A673 (cell line): Measurements from ENCODE around the gene ARHGAP30. TPM values are rescaled to one million over a fixed set of nuclear protein-coding genes. Genes with fewer than 3 reads are reported as not detected.

ENCODE experiments used
- BruUV-seq: library from RNA; stranded (reverse); fragments of 400-500 nt; replicated peaks from 2 replicates; lab custom pipeline; 2021; lab: Mats Ljungman, UMichigan
- CTCF ChIA-PET: fragments of 300-600 bp; sonication (Branson Sonifier 250); formaldehyde crosslinking; loops from one replicate; lab custom pipeline; 2022; ENCODE audit warnings: antibody characterized with exemption; lab: Charles Lee
- POLR2A ChIA-PET: fragments of 300-600 bp; sonication (Branson Sonifier 250); formaldehyde crosslinking; loops from one replicate; lab custom pipeline; 2022; ENCODE audit warnings: antibody characterized with exemption; ENCODE audit not compliant: low non-redundant PET; lab: Charles Lee
- DNase-seq: peaks from one replicate; pipeline ENCODE4 v3.0.0-alpha.2; 2015; ENCODE audit warnings: low spot score
- H3K27ac ChIP-seq: fragments of 200-600 bp; sonication (generic); 2 replicates; pipeline ENCODE4 v1.5.1; 2016; ENCODE audit warnings: mixed run types, low read depth, mild to moderate bottlenecking, mixed read lengths, antibody characterized with exemption, low read length; ENCODE audit not compliant: poor library complexity, severe bottlenecking
- H3K27me3 ChIP-seq: fragments of 200-600 bp; sonication (generic); replicated peaks from 2 replicates; pipeline ENCODE4 v1.6.1; 2017; ENCODE audit warnings: mixed run types, low read depth, mild to moderate bottlenecking, mixed read lengths, antibody characterized with exemption, low read length; ENCODE audit not compliant: insufficient read depth, poor library complexity
- H3K36me3 ChIP-seq: fragments of 200-600 bp; sonication (generic); 2 replicates; pipeline ENCODE4 v1.6.1; 2016; ENCODE audit warnings: mixed run types, mild to moderate bottlenecking, mixed read lengths, antibody characterized with exemption, low read length; ENCODE audit not compliant: insufficient read depth, poor library complexity, severe bottlenecking
- H3K4me1 ChIP-seq: fragments of 200-600 bp; sonication (generic); 2 replicates; pipeline ENCODE4 v1.6.1; 2017; ENCODE audit warnings: mixed run types, mild to moderate bottlenecking, mixed read lengths, antibody characterized with exemption, low read length; ENCODE audit not compliant: insufficient read depth, poor library complexity, severe bottlenecking
- H3K4me3 ChIP-seq: fragments of 200-600 bp; sonication (generic); 2 replicates; pipeline ENCODE4 v1.5.1; 2016; ENCODE audit warnings: low read depth, mixed run types, mild to moderate bottlenecking, mixed read lengths, low read length; ENCODE audit not compliant: poor library complexity, severe bottlenecking
- H3K9me3 ChIP-seq: fragments of 200-600 bp; sonication (generic); 2 replicates; pipeline ENCODE4 v1.6.1; 2016; ENCODE audit warnings: mixed run types, low read depth, mild to moderate bottlenecking, mixed read lengths, antibody characterized with exemption, low read length; ENCODE audit not compliant: poor library complexity, severe bottlenecking
- EZH2 ChIP-seq: fragments of 200-600 bp; sonication (generic); IDR thresholded peaks from 2 replicates; pipeline ENCODE4 v1.6.1; 2017; ENCODE audit warnings: borderline replicate concordance, low read depth, mild to moderate bottlenecking, mixed read lengths, antibody characterized with exemption, low read length; ENCODE audit not compliant: poor library complexity, severe bottlenecking
- intact Hi-C: fragments of 100-400 bp; cut with micrococcal nuclease; formaldehyde crosslinking; loops from one replicate; pipeline ENCODE4 v1.10.0; 2022; ENCODE audit not compliant: unreplicated experiment
- total RNA-seq: library from RNA; stranded (reverse); gene quantifications from 2 replicates; pipeline ENCODE4 v1.2.3, GENCODE V29; 2021
- TF ChIP-seq, protein P1 (sequence below): fragments of 300-800, 200-600 bp; sonication (generic); conservative IDR thresholded peaks from 2 replicates; pipeline ENCODE4 v1.5.1; 2017; ENCODE audit warnings: low read depth, mild to moderate bottlenecking, antibody characterized with exemption, low read length, moderate library complexity, mixed read lengths

Gene ARHGAP30
- total RNA-seq, 1 experiment from 2014 or later = not detected

DNA sequence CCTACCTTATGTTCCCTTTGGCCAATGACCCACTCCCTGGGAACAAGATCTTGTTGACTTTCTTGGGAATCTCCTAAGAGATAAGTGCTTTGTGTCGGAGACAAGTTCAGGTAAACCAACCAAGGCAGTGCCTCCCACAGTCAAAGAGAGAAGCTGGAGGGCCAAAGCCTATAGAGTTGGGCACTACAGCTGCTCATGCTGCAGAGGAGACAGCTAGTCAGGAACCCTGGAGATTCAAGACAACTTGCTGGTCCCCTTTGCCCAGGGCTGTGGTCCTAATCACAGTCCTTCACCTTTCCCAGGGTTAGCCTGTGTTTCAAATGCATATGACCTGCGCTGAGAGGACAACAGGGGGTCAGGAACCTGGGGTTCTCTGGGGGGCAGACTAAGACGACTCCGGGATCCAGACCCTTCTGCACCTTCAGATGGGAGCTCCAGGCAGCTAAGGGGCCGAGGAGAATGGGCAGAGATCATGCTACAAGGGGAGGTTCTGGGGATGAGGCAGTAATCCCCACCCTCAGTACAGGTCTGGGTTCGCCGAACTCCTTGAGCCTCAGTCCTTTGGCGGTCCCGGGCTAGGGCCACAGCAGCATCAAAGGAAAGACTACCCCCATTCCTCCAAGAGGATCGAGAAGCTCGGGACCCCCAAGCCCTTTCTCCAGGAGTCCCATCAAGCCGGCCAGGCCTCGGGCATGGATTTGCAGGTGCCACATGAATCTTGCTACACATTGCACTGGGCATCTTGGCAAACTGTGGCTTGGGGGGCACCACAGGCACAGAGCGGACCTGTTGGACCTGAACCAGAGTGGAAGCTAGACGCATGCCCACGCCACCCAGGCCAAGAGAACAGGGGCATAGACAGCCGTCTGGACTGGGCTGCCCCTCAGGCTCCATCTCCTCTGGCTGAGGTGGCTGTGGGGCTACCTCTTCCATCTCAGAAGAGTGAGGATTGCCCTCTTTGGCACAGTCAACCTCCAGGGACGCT is 22.0 kb downstream of the ARHGAP30 start:
- H3K4me1 ChIP-seq = no peaks in the 10 kb centered on the region
- peaks cover 5% of the 10 kb centered on the region for H3K36me3 ChIP-seq
- intact Hi-C loops = loop anchor here (5.0 kb wide), 1 partner anchor 45 kb away; no protein-coding TSS in a partner anchor
- no peak overlapping the region for H3K27ac ChIP-seq
- H3K27me3 ChIP-seq = no peaks in the 10 kb centered on the region
- H3K4me3 ChIP-seq = no peak overlapping the region
- ChIA-PET CTCF (interaction anchor here (0.5 kb wide), 1 partner anchor 271 kb away, joined by 4 read pairs; no protein-coding TSS in a partner anchor), POLR2A (no interaction called here)
- DNase-seq = no peak
- H3K9me3 ChIP-seq = no peaks in the 10 kb centered on the region
- no peak for TF ChIP-seq EZH2
- TF ChIP-seq, protein P1, sequence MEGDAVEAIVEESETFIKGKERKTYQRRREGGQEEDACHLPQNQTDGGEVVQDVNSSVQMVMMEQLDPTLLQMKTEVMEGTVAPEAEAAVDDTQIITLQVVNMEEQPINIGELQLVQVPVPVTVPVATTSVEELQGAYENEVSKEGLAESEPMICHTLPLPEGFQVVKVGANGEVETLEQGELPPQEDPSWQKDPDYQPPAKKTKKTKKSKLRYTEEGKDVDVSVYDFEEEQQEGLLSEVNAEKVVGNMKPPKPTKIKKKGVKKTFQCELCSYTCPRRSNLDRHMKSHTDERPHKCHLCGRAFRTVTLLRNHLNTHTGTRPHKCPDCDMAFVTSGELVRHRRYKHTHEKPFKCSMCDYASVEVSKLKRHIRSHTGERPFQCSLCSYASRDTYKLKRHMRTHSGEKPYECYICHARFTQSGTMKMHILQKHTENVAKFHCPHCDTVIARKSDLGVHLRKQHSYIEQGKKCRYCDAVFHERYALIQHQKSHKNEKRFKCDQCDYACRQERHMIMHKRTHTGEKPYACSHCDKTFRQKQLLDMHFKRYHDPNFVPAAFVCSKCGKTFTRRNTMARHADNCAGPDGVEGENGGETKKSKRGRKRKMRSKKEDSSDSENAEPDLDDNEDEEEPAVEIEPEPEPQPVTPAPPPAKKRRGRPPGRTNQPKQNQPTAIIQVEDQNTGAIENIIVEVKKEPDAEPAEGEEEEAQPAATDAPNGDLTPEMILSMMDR = no peak
- BruUV-seq = no TSS peak

DNA sequence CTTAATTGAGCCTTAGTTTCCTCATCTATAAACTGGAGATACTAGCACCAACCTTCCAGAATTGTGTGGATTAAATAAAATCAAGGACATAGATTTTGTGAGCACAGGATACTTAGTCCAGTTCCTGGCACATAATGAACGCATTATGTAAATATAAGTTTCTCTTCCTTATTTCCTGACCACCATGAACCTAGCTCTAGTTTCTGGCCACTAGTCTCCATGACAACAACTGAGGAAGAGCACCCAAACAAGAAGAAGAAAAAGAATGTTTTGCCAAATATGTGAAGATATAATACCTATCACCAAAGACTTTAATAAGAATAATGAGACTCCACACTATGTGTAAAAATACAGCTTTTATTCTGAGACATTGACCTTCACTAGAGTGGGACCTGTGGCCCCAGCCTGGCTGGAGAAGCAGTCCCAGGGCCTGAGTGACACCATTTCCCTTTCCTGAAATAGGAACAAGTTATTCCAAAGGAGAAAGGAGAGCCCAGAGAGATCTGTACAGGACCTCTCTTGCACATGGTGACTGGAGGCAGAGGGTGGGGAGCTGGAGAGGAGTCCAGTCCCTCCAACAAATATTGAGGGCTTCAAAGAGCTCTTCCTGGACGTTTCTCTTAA is 23.0 kb downstream of the ARHGAP30 start:
- POLR2A ChIA-PET = interaction anchor here (0.7 kb wide), 1 partner anchor 104 kb away, joined by 4 read pairs; no protein-coding TSS in a partner anchor
- TF ChIP-seq, protein P1 = no peak
- TF ChIP-seq EZH2 = no peak
- Histone ChIP-seq H3K27me3 (no peaks in the 10 kb centered on the region), H3K27ac (peak overlapping the region; percentile 85), H3K4me3 (peak overlapping the region; percentile 70), H3K4me1 (no peaks in the 10 kb centered on the region), H3K9me3 (no peaks in the 10 kb centered on the region), H3K36me3 (peaks cover 15% of the 10 kb centered on the region)
- CTCF ChIA-PET = interaction anchor here (0.5 kb wide), 1 partner anchor 272 kb away, joined by 4 read pairs; no protein-coding TSS in a partner anchor
- DNase-seq = no peak
- intact Hi-C loops = loop anchor here (5.0 kb wide), 1 partner anchor 46 kb away; no protein-coding TSS in a partner anchor
- BruUV-seq = no TSS peak
